Progenitor cell of endocrine pancreas (in vitro differentiated cells): Measurements from ENCODE around the gene DUSP22. TPM values are rescaled to one million over a fixed set of nuclear protein-coding genes. Genes with fewer than 3 reads are reported as not detected.

Experiments used
- DNase-seq: peaks from one replicate; pipeline ENCODE4 v3.0.0; 2021; ENCODE audit warnings: low spot score; ENCODE audit not compliant: unreplicated experiment
- H3K27ac Mint-ChIP-seq: 2 replicates; pipeline ENCODE4 v1.8.0; 2021; ENCODE audit warnings: mild to moderate bottlenecking, moderate library complexity, mixed read lengths
- H3K27me3 Mint-ChIP-seq: 2 replicates; pipeline ENCODE4 v1.8.0; 2021; ENCODE audit warnings: mixed read lengths
- H3K36me3 Mint-ChIP-seq: 2 replicates; pipeline ENCODE4 v1.8.0; 2022; ENCODE audit warnings: mixed read lengths; ENCODE audit not compliant: insufficient read depth
- H3K4me1 Mint-ChIP-seq: 2 replicates; pipeline ENCODE4 v1.8.0; 2021; ENCODE audit warnings: low read depth, mixed read lengths
- H3K4me3 Mint-ChIP-seq: 2 replicates; pipeline ENCODE4 v1.8.0; 2021; ENCODE audit warnings: low read depth, mild to moderate bottlenecking, moderate library complexity, mixed read lengths
- H3K9me3 Mint-ChIP-seq: 2 replicates; pipeline ENCODE4 v1.8.0; 2021; ENCODE audit warnings: low read depth, mixed read lengths
- CTCF ChIP-seq: fragments of 200-600 bp; sonication (generic); IDR thresholded peaks from one replicate; pipeline ENCODE4 v1.5.0; 2021; ENCODE audit warnings: antibody characterized with exemption, mild to moderate bottlenecking; ENCODE audit not compliant: unreplicated experiment
- total RNA-seq: library from RNA; stranded (reverse); gene quantifications from 2 replicates; pipeline ENCODE4 v1.2.1, GENCODE V29; 2021

DUSP22 gene
- total RNA-seq, 1 donor from 2014 or later, result 40.4 TPM

DNA sequence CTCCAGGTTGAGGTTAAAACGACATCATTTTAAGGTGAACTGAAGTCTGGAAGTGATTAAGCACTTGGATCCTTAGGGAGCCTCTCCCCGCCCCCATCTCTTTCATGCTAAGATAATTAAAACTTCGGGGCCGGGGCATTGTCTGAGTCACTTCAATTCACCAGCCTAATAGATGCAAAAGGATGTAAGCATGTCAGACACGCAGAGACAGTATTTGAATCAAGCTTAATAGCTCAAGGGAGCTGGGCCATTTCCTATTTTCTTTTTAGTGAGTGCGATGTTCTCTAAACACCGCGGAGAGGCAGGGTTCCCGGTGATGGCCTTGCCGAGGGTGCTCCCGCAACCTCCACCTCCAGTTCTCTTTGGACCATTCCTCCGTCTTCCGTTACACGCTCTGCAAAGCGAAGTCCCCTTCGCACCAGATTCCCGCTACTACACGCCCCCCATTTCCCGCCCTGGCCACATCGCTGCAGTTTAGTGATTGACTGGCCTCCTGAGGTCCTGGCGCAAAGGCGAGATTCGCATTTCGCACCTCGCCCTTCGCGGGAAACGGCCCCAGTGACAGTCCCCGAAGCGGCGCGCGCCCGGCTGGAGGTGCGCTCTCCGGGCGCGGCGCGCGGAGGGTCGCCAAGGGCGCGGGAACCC, 98.7 kb downstream of the DUSP22 start:
- no peak for TF ChIP-seq CTCF
- peaks cover 90% of the 10 kb centered on the region for H3K27me3 Mint-ChIP-seq
- H3K4me3 Mint-ChIP-seq, result peak overlapping the region; percentile 2
- H3K36me3 Mint-ChIP-seq, result no peaks in the 10 kb centered on the region
- no peak for DNase-seq
- H3K9me3 Mint-ChIP-seq, result no peaks in the 10 kb centered on the region
- peaks cover 7% of the 10 kb centered on the region for H3K4me1 Mint-ChIP-seq
- H3K27ac Mint-ChIP-seq, result no peak overlapping the region

DNA sequence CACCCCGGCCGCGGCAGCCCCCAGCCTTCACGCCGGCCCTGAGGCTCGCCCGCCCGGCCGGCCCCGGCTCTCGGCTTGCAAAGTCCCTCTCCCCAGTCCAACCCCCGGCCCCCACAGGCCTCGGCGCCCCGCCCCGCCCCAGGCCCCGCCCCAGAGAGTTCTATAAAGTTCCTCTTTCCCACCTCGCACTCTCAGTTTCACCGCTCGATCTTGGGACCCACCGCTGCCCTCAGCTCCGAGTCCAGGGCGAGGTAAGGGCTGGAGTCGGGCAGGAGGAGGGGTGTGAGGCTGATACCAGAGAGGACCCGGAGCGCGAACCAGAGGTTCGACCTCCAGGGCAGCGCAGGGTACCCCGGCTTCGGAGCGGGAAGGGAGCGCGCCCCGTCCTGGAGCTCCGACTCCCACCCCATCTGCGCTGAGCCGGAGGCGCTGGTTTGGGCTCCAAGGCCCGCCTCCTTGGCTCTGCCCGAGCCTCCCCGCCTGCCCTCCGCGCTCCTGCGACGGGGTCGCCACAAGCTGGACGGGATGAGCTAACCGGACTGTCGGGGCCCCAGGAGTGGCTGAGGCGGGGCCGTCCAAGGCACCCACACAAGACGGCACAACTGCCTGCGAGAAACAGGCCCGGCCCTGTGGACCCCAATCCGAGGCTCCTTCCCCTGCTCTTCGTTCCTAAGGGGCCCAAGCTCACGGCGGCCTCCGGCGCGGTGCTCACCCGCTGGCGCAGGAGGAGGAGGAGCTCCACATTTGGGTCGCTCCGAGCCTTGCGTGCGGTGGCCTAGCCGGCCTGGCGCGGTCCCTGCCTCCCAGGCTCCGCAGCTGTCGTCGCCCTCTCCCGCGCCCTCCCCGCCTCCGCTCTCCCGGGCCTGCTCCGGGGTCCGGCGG, 99.5 kb downstream of the DUSP22 start, which contains the start of gene IRF4:
TSS of gene IRF4 (plus strand) at position 194 of the 882 bp plus-strand sequence. CDS start 1,401 bp downstream, outside the sequence.
- peaks cover 7% of the 10 kb centered on the region for H3K4me1 Mint-ChIP-seq
- DNase-seq, result no peak
- peaks cover 87% of the 10 kb centered on the region for H3K27me3 Mint-ChIP-seq
- no peaks in the 10 kb centered on the region for H3K36me3 Mint-ChIP-seq
- H3K27ac Mint-ChIP-seq, result no peak within 1 kb of the TSS
- no peaks in the 10 kb centered on the region for H3K9me3 Mint-ChIP-seq
- H3K4me3 Mint-ChIP-seq, result peak within 1 kb of the TSS; percentile 61
- no peak for TF ChIP-seq CTCF

GRCh38 chr6:392441-393390, 100.4 kb downstream of the DUSP22 start:
- DNase-seq, result no peak
- H3K36me3 Mint-ChIP-seq, result no peaks in the 10 kb centered on the region
- no peak for TF ChIP-seq CTCF
- peaks cover 87% of the 10 kb centered on the region for H3K27me3 Mint-ChIP-seq
- H3K4me3 Mint-ChIP-seq, result peak overlapping the region; percentile 11
- H3K4me1 Mint-ChIP-seq, result peaks cover 7% of the 10 kb centered on the region
- H3K9me3 Mint-ChIP-seq, result no peaks in the 10 kb centered on the region
- H3K27ac Mint-ChIP-seq, result no peak overlapping the region

- peaks cover 87% of the 10 kb centered on the region for H3K27me3 Mint-ChIP-seq
- TF ChIP-seq CTCF, result no peak
- peak overlapping the region; percentile 59 for H3K4me3 Mint-ChIP-seq
- H3K27ac Mint-ChIP-seq, result peak overlapping the region; percentile 43
- H3K36me3 Mint-ChIP-seq, result no peaks in the 10 kb centered on the region
- DNase-seq, result no peak
- H3K4me1 Mint-ChIP-seq, result peaks cover 7% of the 10 kb centered on the region
- no peaks in the 10 kb centered on the region for H3K9me3 Mint-ChIP-seq
Measured at GRCh38 chr6:393391-394221, 101.3 kb downstream of the DUSP22 start.
